HG03558 (cell line): Measurements from ENCODE around the gene LAMP1.
"Not testable (repeated sequence)": the region's sequence is repeated elsewhere in the genome, so short reads cannot be mapped to it uniquely, and the experiment has no call there.

ENCODE experiments used
- ATAC-seq: cut with Tn5 transposase; IDR thresholded peaks from one replicate; pipeline ENCODE4 v1.9.1; 2021; ENCODE audit warnings: moderate number of reproducible peaks; ENCODE audit not compliant: unreplicated experiment; ENCODE audit errors: extremely low read depth

LAMP1 gene

DNA sequence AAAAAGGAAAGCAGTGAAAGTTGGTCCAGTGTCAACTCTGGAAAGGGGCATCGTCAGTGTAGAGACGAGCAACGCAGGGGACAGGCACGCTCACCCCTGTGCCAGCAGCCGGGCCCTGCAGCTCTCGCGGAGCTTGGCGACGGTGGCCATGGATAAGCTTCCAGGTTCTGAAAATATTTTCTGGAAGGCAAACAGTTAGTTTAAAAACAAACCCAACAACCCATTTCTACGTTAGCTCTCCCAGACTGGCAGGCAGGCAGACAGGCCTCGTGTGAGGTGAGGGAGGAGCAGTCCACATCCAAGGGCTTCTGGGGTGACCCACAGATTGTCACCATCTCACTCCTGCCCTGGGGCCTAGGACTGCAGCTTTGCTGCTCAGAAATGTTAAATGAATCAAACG is 27.4 kb downstream of the LAMP1 start:
- ATAC-seq = no peak

DNA sequence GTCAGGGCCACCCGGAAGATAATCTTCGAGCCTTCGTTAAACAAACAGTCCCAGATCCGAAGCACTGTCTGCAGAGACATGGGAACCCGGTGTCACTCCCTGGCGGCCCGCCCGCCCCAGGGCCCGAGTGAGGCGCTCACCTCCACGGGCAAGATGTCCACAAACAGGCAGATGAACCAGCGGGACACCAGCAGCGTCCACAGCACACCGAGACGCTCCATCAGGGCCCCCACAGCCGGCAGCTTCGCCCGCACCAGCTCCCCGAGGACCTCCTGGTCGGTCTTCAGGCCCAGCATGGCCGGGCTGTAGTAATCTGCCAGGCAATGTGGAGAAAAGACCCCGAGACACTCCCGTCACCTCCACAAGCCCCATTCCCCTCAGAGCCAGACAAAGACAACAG is 28.7 kb downstream of the LAMP1 start:
- no peak for ATAC-seq

DNA sequence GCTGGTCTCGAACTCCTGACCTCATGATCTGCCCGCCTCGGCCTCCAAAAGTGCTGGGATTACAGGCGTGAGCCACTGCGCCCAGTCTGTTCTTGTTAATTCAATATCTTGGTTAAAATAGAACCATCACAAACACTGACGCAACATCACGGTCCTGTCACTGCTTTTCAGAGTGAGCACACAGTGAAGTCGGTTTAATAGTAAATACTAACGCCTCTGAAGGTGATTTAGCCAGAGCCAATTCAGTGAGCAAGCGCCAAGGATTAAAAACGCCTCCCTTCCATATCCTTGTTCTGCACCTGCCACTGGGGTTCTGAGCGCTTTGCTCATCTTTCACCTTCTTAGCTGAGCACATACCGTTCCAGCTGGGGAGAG is 30.3 kb downstream of the LAMP1 start:
- ATAC-seq = no peak

DNA sequence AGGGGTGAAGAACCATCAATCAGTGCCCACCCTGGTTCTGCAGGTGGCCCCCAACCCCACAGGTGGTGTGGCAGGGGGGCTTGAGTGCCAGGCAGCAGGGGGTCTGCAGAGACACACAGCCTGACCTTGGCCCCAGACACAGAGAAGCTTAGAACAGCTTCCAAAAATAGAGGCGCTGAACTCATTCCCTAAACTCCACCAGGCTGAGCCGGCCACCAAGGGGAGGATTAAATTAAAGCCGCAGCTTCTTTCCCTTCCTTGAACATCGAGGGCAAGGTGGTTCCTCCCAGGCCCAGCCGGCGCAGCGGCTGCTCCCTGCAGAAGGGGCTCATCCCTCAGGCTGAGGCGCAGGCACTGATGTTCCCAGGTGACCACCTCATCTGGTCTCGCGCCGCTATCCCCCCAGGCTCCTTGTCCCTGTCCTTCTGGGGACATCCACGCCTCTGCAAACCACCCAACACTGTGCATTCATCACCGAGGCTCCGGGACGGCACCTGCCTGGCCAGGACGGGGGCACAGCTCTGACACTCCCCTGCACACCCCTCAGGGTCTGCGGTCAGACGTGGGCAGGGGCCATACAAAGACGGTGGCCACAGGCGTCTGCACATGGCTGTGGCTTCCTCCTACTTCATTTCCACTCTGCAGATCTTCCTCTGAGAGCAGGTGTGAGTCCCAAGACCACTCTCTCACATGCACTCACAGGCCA is 30.9 kb downstream of the LAMP1 start:
- no peak for ATAC-seq

DNA sequence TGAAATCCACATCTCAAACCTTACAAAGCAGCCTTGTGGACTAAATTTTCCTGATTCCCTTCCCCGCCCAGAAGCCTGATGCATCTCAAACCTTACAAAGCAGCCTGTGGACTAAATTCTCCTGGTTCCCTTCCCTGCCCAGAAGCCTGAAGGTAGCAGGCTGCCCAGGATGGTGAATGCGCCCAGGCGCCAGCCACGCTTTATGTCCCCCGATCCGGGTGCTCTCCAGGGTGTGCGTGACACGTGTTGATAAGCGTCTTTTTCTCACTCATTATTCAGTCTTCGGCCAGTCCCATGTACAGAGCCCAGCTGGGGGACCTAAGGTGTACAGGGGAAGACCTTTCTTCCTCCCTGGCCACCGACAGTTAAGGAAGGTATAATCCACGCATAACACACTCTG is 31.8 kb downstream of the LAMP1 start:
- ATAC-seq = no peak

DNA sequence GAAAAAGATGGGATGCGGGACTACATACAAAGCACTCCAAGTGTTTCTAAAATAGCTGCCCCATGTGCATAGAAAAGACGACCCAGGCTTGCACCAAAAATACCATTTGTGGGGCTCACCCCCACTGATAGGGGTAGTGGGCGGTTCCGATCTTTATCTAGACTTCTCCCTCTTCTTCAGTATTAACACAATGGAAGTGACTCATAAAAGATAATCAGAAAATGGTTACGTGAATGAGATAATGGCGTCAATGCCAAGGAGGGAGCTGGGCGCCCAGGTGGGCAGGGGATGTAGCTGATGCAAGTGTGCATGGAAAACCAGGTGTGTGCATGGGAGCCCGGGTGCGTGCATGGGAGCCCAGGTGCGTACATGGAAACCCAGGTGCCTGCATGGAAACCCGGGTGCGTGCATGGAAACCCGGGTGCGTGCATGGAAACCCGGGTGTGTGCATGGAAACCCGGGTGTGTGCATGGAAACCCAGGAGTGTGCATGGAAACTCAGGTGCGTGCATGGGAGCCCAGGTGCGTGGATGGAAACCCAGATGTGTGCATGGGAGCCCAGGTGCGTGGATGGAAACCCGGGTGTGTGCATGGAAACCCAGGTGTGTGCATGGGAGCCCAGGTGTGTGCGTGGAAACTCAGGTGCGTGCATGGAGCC is 32.7 kb downstream of the LAMP1 start:
- ATAC-seq = no peak

DNA sequence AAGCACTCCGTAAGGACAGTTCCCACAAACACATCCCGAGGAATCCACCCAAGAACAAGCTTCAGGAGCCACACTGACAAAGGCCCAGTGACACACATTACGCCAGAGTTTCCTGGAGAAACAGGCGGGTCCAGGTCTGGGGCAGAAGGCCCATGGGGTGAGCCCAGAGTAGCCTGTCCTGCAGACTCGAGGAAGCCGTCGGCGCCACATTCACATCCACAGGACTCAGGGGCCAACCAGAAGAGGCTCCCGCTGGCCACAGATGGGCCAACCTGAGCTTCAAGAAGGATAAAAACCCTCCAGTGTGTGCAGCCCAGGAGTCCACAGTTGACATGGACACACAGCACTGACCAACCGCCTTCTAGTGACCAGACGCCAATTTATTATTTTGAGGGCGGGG is 35.6 kb downstream of the LAMP1 start:
- ATAC-seq = no peak

DNA sequence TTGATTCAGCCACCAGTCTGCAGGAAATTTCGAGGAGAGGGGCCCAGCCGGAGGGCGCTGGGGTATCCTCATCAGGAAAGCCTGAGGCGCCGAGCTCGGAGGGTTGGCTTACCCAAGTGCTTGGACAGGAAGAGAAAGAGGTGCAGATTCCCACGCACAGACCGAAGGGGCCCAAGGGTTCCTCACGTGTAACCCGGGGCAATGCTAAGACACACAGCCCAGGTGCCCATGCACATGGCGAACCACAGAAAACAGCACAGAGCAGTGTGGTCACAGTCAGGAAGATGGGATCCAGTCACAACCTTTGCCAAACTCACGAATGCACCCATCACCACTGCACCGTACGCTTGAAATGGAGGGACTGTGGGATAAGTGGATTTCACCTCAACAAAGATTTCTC is 36.0 kb downstream of the LAMP1 start:
- no peak for ATAC-seq

DNA sequence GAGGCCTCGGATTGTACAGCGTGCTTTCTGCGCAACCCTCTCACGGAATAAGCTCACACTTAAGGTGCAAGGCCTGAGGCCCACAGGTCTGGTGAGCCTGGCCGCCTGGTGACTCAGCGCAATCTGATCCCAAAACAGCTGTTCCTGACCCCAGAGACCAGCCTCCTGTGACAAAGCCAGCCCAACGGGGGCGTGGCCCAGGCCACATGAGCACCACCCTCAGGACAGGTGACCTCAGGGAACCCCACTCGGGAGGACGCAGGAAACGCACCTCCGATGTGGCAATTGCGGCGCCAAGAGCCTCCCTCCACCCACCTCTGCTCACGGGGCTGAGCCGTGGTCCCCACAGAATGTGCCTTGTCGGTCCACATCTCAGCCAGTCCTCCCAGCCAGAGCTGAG is 40.5 kb downstream of the LAMP1 start:
- no peak for ATAC-seq

DNA sequence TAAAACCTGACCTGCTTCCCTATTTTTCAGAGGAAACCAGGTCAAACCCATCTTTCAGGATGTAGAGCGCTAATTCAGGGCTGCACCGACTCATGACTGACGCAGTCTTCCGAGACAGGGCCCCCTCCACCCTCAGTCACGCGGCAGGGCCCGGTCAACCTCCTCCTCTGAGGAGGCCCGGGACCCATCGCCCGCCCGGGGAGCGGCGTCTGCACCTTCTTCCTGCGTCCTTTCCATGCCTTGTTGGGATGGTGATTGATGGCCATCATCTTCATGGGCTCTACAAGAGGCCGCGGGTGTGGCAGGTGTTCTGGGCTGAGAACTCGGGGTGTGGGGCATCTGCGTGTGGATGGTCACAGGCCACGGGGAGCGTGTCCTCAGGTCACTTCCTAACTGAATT is 40.9 kb downstream of the LAMP1 start:
- no peak for ATAC-seq

DNA sequence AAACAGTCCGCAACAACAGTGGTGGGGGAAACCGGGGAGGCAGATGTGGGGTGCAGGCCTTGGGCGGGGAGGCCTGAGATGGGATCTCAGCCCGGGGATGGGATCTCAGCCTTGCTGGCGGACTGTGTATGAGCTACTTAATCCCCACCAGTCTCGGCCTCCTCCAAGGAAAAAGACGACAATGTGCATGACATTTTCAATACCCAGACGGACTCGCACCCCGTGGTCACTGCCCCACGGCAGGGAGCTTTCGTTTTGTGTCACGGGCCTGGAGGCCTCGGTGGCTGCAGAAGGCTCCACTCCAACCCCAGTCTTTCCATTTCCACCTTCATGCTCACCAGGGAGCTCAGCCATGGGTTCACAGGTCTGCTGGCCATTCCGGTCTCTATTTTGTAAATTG is 41.4 kb downstream of the LAMP1 start:
- ATAC-seq = no peak

DNA sequence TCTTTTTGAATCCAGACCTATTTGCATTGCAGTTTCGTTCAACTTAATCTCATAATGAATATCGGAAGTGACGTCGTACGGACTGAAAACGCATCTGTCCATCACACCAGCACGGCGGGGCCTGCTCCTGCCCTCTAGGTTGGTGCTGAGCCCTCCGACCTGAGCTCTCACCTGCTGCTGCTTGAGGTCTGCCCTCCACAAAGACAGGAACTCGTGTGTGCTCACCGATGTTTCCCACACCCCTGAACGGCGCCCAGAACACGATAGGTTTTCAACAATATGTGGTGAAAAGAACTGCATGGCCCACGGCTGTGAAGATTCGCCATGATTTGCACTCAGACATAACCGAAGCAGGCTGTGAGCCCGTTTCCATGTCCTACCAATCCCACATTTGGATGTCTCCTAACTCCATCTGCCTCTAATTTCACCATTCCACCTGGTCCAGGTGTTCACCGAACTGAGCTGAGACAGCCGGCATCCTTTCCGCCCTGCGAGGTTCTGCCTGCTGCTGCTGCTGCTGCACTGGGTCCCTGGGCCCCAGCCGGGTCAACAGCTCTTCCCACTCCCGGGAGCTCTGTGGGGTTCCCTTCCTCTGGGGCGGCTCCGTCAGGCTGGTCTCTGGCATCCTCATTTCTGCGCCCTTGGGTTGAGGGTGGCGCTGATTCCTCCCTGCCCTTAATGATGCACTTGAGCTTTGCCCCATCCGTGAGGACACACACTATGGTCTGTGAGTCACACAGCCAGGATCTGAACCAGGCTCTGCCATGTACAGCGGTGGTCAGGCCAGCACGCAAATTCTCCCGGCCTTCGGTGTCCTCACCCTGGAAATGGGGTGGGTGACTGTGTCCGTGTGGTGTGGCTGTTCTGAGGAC is 46.0 kb downstream of the LAMP1 start:
- no peak for ATAC-seq

DNA sequence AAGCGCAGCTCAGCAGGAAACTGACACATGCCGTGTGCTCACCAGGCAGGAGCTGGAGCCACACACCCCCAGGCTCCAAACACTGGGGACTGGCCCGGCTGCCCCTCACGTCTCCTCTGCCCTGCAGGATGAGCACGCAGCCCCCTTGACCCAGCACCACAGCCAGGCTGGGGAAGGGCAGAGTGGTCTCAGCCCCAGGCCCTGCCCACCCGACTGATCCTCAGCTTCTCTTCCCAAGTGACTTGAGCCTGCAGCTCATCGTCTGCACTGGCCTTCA is 46.6 kb downstream of the LAMP1 start:
- no peak for ATAC-seq

DNA sequence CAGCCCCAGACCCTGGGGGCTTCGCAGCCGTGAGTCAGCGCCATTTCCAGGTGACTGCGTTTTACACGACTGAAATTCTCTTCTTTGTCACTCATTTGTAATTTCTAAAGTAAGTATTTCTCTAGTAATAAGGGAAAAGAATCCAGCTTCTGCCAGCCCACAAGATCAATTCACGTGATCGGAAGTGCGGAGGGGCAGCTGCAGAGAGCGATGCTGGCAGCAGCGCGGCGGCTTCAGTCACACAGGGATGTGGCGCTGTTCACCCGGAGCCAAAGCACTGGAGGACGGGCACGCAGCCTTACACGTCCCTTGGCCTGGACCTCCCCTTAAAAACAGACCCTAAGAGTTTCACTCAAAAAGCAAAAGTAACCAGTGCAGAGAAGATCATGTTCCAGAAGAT is 48.4 kb downstream of the LAMP1 start:
- ATAC-seq = no peak

DNA sequence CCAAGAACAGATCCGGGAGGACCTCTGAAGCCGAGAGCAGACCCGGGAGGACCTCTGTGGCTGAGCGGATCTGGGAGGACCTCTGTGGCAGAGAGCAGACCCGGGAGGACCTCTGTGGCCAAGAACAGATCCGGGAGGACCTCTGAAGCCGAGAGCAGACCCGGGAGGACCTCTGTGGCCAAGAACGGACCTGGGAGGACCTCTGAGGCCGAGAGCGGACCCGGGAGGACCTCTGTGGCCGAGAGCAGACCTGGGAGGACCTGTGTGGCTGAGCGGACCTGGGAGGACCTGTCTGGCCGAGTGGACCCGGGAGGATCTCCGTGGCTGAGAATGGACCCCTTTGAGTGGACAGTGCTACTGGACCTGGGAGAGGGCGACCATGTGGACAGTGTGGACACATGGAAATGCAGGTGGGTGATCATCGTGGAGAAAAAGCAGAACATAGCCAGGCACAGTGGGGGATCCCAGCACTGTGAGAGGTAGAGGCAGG is 50.7 kb downstream of the LAMP1 start:
- not testable (repeated sequence) for ATAC-seq

DNA sequence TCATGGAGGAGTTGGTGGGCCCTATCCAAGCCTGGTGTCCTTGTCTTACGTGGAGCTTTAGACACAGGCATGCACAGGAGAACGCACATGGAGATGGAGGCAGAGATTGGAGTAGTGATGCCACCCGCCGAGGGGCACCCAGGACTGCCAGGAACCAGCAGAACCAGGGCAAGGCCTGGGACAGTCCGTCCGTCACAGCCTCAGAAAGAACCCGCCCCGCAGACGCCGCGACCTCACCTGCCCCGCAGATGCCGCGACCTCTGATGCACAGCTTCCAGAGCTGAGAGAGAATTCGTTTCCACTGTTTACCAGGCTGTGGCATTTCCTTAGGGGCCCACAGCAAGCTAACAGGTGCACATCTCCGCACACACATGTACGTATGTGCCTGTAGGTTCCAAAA is 51.6 kb downstream of the LAMP1 start:
- ATAC-seq = no peak

DNA sequence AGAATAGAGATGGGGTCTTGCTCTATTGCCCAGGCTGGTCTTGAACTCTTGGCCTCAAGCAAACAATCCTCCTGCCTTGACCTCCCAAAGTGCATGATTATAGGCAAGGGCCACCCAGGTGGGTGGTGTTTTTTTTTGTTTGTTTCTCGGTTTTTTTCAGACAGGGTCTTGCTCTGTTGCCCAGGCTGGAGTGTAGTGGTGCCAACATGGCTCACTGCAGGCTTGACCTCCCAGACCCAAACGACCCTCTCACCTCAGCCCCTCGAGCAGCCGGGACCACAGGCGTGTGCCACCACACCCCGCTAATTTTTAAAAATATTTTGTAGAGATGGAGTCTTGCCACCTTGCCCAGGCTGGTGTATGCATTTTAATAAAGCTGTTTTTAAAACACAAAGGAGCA is 52.0 kb downstream of the LAMP1 start:
- ATAC-seq = no peak

DNA sequence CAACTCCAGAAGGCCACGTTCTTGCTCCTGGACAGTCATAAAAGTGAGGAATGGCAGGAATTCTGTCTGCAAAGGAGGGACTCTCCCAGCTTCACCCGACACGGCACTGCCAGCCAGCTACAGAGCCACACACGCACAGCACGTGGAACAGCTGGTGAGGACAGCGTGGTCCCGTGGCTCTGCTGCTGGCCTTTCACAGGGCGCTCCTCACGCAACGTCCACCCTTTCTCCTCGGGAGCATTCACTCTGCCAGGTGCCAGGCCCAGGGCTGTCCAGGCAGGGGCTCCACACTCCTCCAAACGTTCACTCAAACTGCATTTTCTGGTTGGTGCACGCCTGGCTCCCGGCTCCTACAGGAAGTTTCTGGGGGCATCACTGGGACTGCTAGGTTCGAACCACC is 52.5 kb downstream of the LAMP1 start:
- ATAC-seq = no peak

DNA sequence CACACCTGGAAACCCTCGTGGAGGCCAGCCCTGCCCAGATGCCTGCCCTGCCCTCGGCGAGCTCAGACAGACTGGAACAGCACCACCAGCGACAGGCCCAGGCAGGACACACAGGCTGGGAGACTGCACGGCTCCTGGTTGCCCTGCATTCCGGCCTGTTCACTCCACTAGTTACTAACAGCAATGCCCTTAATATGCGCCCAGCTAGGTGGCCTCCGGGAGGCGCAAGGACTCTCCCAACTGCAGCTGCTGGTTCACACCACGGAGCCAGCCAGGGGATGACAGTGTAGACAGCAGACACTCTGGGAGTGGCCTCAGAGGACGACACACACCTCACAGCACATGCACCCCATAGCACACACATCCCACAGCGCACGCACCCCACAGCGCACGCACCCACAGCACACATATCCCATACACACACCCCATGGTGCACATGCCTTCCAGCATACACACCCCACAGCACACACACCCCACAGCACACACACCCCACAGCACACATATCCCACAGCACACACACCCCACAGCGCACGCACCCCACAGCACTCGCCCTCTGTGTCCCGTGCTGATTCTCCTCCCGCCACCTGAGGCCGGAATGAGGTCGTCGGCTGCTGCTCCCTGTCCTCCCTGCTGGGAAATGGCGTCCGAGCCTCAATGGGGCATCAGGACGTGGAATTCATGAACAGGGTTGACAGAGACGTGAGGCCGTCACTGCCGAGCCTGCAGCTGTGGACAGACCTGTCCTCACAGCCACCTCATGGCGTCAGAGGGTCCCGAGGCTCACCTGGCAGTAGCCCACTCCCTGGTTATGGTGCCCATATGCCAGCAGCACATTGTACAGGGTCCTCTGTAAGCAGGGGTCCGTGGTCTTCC is 53.3 kb downstream of the LAMP1 start:
- no peak for ATAC-seq

DNA sequence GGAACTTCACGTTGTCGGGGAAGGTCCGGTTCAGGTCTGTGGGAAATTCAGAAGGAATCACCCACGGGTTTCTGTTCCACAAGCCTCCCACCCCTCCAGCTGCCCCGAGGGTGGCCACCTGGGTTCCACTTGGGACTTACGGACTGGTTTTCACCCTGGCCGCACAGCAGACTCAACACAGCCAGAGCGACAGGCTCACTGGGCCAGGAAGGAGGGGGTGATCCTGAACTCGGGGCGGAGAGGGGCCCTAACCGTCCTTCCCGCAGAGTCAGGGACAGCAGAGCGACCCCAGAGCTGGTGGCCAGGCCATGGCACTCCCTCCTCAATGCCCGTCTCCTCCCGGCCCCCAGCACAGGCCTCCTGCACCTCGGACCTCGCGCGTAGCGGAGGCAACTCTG is 53.9 kb downstream of the LAMP1 start:
- ATAC-seq = no peak
